ENCODE results near the gene EEF1AKMT2.

DNA sequence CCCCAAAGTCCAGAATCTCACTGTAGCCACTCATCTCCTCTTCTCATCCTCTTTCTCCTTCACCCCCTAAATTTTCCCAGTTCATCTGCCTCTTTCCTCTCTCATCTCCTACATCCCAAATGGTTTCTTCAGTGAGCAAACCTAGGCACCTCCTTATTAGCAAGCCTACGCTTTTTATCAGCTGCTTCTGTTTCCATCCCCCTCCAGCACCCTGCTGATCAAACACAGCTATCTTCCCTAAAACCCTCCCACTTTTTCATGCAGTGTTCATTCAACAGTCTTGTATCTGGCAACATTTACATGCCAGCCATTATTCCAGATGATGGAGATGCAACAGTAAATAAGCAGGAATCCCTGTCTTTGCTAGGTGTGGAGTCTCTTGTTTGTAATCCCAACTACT lies 6.7 kb upstream of the EEF1AKMT2 start:
- TF ChIP-seq ZNF274 (IDR thresholded peaks at IDR 0.05; ENCODE audit: low read depth, low read length) (no peak), SUZ12 (IDR thresholded peaks at IDR 0.05; ENCODE audit: extremely low read depth, insufficient read depth, insufficient read length) (no peak), YY1 (IDR thresholded peaks at IDR 0.05; ENCODE audit: insufficient read depth, insufficient read length) (no peak)

Measured in NT2/D1 (cell line).